GM12891 (cell line): Measurements from ENCODE around the gene IP6K3.
A peak's percentile ranks its signal among the peaks of the same experiment; 100 is the strongest.

ENCODE experiments used
- DNase-seq: peaks from one replicate; pipeline ENCODE4 v3.0.0; 2011; ENCODE audit warnings: low spot score; ENCODE audit not compliant: insufficient read length
- FAIRE-seq: peaks from 2 replicates; lab custom pipeline; 2011; peaks lifted over from hg19 to GRCh38; lab: Jason Lieb, UNC
- PAX5 ChIP-seq: IDR thresholded peaks from 2 replicates; pipeline ENCODE4 v1.6.1; 2011; ENCODE audit warnings: low read length, moderate library complexity, mild to moderate bottlenecking; ENCODE audit not compliant: insufficient read depth, severe bottlenecking
- POLR2A ChIP-seq: IDR thresholded peaks from 2 replicates; pipeline ENCODE4 v1.6.1; 2011; ENCODE audit warnings: low read depth, low read length, control low read depth
- POLR2AphosphoS5 ChIP-seq: IDR thresholded peaks from 2 replicates; pipeline ENCODE4 v1.6.1; 2011; ENCODE audit warnings: low read depth, low read length, control low read depth
- POU2F2 ChIP-seq: IDR thresholded peaks from 2 replicates; pipeline ENCODE4 v1.6.1; 2011; ENCODE audit warnings: low read depth, mild to moderate bottlenecking, control low read depth, low read length, moderate library complexity
- SPI1 ChIP-seq: IDR thresholded peaks from 2 replicates; pipeline ENCODE4 v1.6.1; 2011; ENCODE audit warnings: low read depth, low read length, control low read depth
- TAF1 ChIP-seq: IDR thresholded peaks from 2 replicates; pipeline ENCODE4 v1.6.1; 2011; ENCODE audit warnings: low read depth, low read length, control low read depth

Gene IP6K3

GRCh38 chr6:33778444-33779121, 31.9 kb upstream of the IP6K3 start:
- FAIRE-seq (no peak), DNase-seq (no peak)
- TF ChIP-seq POLR2AphosphoS5 (no peak), PAX5 (no peak), POLR2A (no peak), TAF1 (no peak), POU2F2 (no peak), SPI1 (no peak)

- FAIRE-seq, result no peak
- no peak for DNase-seq
- TF ChIP-seq TAF1, result no peak
- no peak for TF ChIP-seq PAX5
- TF ChIP-seq POLR2A, result no peak
- no peak for TF ChIP-seq POU2F2
- TF ChIP-seq SPI1, result no peak
- no peak for TF ChIP-seq POLR2AphosphoS5
These were observed 31.0 kb upstream of the IP6K3 start for GRCh38 chr6:33777398-33778388.

GRCh38 chr6:33776764-33777163, 30.1 kb upstream of the IP6K3 start:
- FAIRE-seq, result no peak
- TF ChIP-seq POLR2A, result no peak
- no peak for TF ChIP-seq POLR2AphosphoS5
- no peak for TF ChIP-seq SPI1
- TF ChIP-seq POU2F2, result no peak
- TF ChIP-seq PAX5, result no peak
- TF ChIP-seq TAF1, result no peak
- DNase-seq, result no peak

- FAIRE-seq (no peak), DNase-seq (no peak)
- TF ChIP-seq PAX5, result no peak
- no peak for TF ChIP-seq POLR2A
These were observed 29.5 kb upstream of the IP6K3 start for GRCh38 chr6:33776186-33776585.

GRCh38 chr6:33774774-33775173, 28.1 kb upstream of the IP6K3 start:
- FAIRE-seq, result no peak
- TF ChIP-seq TAF1 (no peak), PAX5 (no peak)
- no peak for DNase-seq

GRCh38 chr6:33772902-33773472, 26.3 kb upstream of the IP6K3 start:
- DNase-seq (no peak), FAIRE-seq (no peak)
- no peak for TF ChIP-seq POU2F2
- TF ChIP-seq POLR2A, result no peak
- no peak for TF ChIP-seq POLR2AphosphoS5
- TF ChIP-seq PAX5, result no peak
- TF ChIP-seq SPI1, result no peak
- TF ChIP-seq TAF1, result no peak

GRCh38 chr6:33772082-33772830, 25.6 kb upstream of the IP6K3 start:
- FAIRE-seq (no peak), DNase-seq (no peak)
- TF ChIP-seq POU2F2, result no peak
- TF ChIP-seq POLR2AphosphoS5, result no peak
- TF ChIP-seq POLR2A, result no peak
- no peak for TF ChIP-seq TAF1
- TF ChIP-seq SPI1, result no peak
- TF ChIP-seq PAX5, result no peak

- FAIRE-seq, result peak; percentile 79
- DNase-seq, result peak; percentile 85
- no peak for TF ChIP-seq POLR2A
- peak; percentile 5 for TF ChIP-seq PAX5
- no peak for TF ChIP-seq POLR2AphosphoS5
These were observed 24.7 kb upstream of the IP6K3 start for GRCh38 chr6:33771146-33772081.

GRCh38 chr6:33770833-33771145, 24.1 kb upstream of the IP6K3 start:
- TF ChIP-seq TAF1 (no peak), PAX5 (no peak), SPI1 (no peak), POU2F2 (no peak), POLR2AphosphoS5 (no peak; the same call in 1 of the 2 replicates), POLR2A (no peak)
- FAIRE-seq (no peak), DNase-seq (no peak)
